Lower leg skin (tissue), 3 donors: ENCODE data around the gene CSNK2A2.

Source experiments
- POLR2A ChIP-seq, 2 donors: fragments of 450-650 bp; IDR thresholded peaks; one replicate each; pipeline ENCODE4 v1.6.1; 2016 to 2017; ENCODE audit warnings: antibody characterized with exemption in 2 of 2, mild to moderate bottlenecking in 1 of 2, moderate library complexity in 1 of 2
- TF ChIP-seq, protein P1 (sequence below), 3 donors: fragments of 450-650 bp; IDR thresholded peaks; one replicate each; pipeline ENCODE4 v1.5.1; 2016; ENCODE audit warnings: antibody characterized with exemption in 3 of 3, mild to moderate bottlenecking in 3 of 3, moderate library complexity in 2 of 3

DNA sequence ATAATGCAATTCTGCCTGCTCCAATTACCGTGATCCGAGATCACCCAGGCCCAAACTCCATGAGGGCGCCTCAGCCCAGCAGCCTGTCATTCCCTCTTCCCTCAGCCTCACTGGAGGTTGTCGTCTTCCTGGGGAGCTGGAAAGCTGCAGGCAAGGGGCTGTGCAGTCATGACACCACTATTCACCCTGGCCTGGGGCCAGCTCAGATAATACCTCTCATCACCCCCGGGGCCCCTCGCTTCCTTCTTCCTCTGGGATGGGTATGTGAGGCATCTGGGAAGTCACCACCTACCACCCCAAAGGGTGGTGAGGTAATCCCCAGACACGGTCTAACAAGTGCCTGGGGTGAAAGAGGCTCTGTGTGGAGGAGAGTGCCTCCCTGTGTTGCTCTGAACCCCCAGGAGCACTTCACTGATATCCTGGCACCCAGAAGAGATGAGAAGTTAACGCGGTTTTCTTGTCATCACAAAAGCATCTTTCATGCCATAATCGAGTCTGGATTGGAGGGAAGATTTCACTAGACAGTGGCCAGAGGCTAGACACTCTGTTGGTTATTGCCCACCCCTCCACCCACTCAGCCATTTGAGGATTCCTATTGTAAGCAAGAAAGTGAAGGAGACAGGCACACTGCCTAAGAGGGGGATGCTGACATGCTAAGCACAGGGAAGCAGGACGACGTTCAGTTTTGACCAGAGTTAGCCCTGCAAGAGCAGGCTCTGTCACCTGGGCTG lies 87.2 kb downstream of the CSNK2A2 start:
- TF ChIP-seq, protein P1, sequence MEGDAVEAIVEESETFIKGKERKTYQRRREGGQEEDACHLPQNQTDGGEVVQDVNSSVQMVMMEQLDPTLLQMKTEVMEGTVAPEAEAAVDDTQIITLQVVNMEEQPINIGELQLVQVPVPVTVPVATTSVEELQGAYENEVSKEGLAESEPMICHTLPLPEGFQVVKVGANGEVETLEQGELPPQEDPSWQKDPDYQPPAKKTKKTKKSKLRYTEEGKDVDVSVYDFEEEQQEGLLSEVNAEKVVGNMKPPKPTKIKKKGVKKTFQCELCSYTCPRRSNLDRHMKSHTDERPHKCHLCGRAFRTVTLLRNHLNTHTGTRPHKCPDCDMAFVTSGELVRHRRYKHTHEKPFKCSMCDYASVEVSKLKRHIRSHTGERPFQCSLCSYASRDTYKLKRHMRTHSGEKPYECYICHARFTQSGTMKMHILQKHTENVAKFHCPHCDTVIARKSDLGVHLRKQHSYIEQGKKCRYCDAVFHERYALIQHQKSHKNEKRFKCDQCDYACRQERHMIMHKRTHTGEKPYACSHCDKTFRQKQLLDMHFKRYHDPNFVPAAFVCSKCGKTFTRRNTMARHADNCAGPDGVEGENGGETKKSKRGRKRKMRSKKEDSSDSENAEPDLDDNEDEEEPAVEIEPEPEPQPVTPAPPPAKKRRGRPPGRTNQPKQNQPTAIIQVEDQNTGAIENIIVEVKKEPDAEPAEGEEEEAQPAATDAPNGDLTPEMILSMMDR (IDR thresholded peaks at IDR 0.05), result no peak
- no peak for TF ChIP-seq POLR2A (IDR thresholded peaks at IDR 0.05)
